Epithelial cell of esophagus (primary cell): ENCODE measurements around the gene CORO1C.

Experiments used
- DNase-seq: peaks from one replicate; pipeline ENCODE4 v3.0.0; 2010; ENCODE audit warnings: low read depth
- H3K4me3 ChIP-seq: 2 replicates; pipeline ENCODE4 v1.5.1; 2011; ENCODE audit warnings: mild to moderate bottlenecking, low read length, control low read depth
- TF ChIP-seq, protein P1 (sequence below): IDR thresholded peaks from 2 replicates; pipeline ENCODE4 v1.5.1; 2011; ENCODE audit warnings: low read depth, mild to moderate bottlenecking, low read length, control low read depth, inconsistent platforms; ENCODE audit not compliant: insufficient read depth; ENCODE audit errors: missing control alignments

CORO1C gene

DNA sequence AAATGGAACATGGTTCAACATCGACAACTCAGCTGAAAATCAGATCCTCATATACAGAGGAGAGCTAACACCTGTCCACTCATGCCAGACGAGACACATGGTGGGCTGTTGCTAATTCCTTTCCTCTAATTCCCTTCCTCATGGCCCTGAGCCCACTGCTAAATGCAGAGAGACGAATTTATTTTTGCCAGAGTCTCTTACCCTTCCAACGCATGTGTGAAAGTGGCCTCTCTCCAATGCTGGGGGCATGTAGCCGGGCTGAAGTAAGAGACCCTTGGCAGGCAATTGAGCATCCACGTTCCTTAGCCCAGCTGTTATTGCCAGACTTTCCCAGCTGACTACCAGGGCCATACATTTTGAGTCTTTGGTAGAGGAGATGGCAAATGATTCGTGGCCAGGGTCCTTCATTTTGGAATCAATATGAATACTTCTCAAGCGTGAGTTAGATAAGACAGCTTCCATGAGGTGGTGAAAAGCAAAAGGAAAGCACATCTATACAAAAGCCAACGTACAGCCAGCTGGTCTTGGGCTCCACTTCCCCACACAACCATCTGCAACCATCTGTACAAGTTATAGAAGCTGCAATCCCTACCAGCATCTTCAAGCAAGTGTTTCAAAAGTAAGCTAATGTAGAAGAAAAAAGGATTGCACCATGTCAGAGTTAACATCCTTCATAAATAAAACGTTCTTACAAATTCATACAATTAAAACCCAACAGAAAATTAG lies 28.6 kb downstream of the CORO1C start:
- H3K4me3 ChIP-seq: no peak overlapping the region
- DNase-seq: no peak
- TF ChIP-seq, protein P1, sequence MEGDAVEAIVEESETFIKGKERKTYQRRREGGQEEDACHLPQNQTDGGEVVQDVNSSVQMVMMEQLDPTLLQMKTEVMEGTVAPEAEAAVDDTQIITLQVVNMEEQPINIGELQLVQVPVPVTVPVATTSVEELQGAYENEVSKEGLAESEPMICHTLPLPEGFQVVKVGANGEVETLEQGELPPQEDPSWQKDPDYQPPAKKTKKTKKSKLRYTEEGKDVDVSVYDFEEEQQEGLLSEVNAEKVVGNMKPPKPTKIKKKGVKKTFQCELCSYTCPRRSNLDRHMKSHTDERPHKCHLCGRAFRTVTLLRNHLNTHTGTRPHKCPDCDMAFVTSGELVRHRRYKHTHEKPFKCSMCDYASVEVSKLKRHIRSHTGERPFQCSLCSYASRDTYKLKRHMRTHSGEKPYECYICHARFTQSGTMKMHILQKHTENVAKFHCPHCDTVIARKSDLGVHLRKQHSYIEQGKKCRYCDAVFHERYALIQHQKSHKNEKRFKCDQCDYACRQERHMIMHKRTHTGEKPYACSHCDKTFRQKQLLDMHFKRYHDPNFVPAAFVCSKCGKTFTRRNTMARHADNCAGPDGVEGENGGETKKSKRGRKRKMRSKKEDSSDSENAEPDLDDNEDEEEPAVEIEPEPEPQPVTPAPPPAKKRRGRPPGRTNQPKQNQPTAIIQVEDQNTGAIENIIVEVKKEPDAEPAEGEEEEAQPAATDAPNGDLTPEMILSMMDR: no peak

DNA sequence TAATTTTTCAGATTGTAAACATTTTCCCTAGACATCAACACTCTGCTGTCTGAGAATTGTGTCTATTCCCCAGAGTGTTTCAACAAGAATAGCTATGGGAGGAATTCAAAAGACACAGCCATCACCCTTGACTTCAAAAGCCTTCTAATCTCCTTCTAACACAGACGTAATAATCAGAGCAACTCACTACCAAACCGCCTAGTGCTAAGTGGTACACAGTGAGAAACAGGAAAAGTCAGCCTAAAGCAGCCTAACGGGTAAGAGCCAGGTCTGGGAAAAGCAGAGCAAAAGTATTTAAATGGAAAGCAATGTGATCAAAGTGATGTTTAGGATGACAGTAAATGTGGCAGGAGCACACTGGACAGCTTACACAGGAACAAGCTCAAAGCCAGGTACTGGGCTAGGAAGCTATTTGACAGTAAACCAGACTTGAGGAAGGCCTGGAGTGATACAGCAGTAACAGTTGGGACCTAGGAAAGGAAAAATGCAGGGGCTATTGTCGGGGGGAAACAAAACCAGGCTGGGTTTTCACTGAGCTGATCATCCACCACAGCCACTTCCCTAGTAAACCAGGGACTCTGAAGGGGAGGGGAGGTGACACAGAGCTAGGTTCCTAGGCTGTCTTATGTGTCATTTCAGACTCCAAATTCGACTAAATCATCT lies 29.4 kb downstream of the CORO1C start:
- TF ChIP-seq, protein P1: no peak
- peak overlapping the region; percentile 15 for H3K4me3 ChIP-seq
- peak; percentile 52 for DNase-seq

DNA sequence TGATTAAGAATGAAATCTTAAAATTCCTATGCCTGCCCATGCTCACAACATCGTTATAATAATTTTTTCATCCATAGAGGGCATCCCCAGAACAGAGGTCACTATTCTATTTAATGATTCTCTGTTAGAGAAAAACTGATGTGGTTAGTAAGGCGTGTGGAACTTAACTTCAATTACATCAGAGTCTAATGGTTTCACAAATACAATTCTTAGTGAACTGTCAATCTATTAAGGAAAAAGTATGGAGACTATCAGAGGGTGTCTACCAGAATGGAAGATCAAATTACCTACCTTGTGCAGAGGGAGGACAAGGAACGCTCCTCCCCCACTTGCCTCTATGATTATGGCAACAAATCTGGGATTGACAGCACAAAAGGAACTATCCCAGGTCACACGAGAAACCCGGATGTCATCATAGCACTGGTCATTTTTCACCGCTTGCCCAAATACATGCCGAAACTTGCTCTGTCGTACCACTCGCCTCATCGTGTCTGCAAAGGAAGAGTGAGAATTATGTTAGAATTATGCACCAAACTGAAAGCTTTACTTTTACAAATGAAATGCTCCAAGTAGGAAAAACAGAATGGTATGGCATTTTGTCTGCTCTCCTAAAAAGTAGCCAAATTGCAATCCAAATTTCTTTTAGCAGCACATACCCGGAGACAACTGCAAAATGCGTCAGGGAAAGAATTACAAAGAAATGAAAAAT lies 30.3 kb downstream of the CORO1C start:
- peak; percentile 94 for DNase-seq
- peak overlapping the region; percentile 15 for H3K4me3 ChIP-seq
- TF ChIP-seq, protein P1: no peak

DNA sequence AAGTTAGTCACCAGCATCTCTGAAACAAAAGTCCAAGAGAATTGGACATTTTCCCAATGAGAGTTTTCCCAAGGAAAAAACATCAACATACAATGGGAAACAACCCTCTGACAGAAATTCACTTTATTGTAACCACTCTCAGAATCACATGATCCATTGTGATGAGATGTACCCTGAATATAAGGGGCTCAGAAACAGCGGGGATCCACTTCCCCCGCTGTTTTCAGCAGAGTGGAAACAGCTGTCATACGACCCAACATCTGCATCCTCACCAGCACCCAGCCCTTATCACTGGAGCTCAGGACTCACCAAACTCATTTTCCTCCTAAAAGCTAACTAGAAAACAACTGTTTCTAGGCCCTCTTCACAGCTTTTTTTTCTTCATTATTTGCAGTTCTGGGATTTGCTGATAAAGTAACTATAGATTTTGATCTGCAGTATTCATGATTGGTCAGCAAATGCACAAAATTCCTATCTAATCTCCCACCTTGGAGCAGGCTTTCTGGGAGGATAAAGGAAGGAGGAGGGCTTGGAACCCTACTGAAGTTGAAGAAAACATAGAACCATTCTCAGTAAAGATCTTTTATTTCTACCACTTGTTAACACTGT lies 31.3 kb downstream of the CORO1C start:
- no peak overlapping the region for H3K4me3 ChIP-seq
- TF ChIP-seq, protein P1: no peak
- no peak for DNase-seq

DNA sequence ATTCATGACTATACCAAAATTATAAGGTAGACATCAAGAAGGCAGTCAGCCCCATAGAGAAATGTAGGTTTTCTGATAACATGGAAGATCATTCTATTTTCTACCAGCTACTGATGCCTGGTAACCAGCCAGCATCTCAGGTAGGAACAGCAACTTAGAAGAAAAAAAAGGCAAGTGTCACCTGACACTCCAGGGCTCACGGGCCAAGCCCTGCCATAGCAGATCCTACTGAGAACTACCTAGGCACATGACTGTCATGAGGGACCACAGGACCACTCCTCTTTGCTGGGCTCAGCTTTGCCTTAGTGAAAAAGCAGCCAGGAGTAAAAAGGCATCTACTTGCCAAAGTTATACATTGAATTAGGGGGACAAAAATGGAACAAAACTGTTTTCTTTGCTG lies 33.4 kb downstream of the CORO1C start:
- TF ChIP-seq, protein P1: no peak
- H3K4me3 ChIP-seq: no peak overlapping the region
- no peak for DNase-seq

DNA sequence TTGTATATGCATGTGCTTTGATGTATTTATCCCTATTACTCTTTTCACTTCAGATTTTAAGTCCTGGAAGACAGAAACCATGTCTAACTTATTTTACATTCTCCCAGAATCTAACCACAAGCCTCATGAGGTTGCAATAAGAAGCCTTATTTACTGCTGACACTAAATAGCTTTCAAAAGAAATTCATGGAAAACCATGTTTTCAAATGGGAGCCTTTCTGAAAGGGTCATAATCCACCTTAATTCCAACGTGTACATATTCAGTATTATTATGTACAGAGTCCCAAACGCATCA lies 34.4 kb downstream of the CORO1C start:
- no peak for DNase-seq
- TF ChIP-seq, protein P1: no peak
- no peak overlapping the region for H3K4me3 ChIP-seq
